Measurements from ENCODE around the gene CCDC201.
"Not testable (repeated sequence)": the region's sequence is repeated elsewhere in the genome, so short reads cannot be mapped to it uniquely, and the experiment has no call there.

CCDC201 gene

DNA sequence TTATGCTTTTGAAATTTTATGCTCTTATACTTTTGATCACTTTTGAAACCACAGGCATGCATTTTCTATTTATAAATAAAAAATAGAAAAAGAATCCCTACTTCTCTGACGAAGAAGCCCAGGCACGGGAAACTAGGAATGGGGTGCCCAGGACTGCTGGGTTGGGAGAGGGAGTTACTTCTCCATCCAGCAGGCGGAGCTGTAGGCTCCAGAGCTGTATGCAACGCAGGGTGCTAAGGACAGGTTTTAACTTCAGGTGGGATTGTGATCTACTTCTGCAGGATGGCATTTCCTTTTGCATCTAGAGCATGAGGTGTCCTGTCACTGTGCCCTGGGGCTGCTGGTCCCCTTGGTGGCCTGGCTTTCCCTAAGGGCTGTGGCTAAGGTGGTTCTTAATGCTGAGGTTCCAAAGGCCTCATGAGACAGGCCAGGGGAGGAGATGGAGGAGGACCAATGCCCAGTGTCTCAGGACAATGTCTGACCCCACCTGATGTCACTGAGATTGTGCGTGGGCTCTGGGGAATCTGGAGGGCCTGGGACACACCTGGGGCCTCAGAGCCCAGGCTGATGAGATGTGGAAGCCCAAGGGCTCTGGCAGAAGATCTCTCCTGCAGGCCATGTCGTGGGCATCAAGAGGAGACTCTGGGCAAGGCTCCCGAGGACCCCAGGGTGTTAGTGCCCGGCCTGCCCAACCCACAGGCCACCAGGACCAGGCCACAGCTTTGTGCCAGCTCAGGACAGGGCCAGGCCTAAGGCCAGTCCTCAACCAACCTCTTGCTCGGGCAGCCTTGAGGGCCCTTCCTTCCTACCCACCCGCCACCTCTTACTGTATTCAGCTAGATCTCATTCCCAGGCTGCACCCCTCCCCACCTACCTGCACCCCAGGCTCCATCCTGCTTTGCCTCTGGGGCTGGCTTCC is 507 bp downstream of the CCDC201 start:
- DNase-seq: no peak

DNA sequence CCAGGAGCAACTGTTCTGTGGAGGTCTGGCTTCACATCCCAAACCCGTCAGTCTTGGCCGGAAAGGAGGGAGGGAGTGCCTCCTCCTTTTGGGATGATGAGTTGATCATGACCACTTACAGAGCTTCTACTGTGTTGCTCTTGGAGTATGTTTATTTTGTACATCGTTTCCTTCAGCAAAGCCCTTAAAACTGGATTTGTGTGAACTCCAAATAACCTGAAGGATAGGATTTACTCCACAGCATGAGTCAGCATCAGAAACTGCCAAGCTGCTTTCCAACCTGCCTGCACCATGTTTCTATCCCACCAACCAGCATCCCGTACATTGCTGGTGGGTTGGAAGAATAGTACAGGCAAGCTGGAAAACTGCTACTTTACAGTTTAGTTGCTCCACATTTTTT is 3.5 kb downstream of the CCDC201 start:
- DNase-seq: no peak

DNA sequence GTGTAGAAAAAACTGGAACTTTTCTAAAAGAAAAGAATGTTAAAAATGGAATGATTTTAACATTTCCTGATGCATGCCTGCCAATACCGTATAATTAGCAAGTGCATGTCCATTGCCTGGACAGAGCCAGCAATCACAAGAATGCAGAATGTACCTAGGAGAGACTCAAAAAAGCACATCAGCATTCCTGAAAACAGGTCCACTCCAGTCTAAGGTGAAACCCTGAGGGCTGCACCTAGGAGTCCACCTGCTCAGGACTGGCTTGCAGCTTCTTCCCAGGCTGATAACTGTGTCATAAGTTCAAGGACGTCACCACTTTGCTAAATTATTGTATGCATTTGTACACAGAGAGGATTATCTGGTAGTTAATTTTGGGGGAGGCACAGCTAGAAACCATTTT is 5.4 kb downstream of the CCDC201 start:
- no peak for DNase-seq

- DNase-seq: no peak
Observed at GRCh38 chr7:45865594-45866410, 7.1 kb downstream of the CCDC201 start.

GRCh38 chr7:45863715-45864114 is 9.2 kb downstream of the CCDC201 start:
- no peak for DNase-seq

DNA sequence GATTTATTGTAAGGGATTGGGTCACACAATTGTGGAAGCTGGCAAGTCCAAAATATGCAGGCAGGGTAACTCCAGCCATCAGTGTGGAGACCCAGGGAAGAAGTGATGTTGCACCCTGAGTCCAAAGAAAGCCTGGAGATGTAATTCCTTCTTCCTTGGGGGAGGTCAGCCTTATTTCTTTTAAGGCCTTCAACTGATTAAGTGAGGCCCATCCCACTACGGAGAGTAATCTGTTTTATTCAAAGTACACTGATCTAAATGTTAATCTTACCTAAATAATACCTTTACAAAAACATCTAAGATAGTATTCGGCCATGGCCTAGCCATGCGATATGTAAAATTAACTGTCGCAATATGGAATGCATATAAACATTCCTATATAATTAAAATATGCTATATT is 16.0 kb downstream of the CCDC201 start:
- not testable (repeated sequence) for DNase-seq

- DNase-seq: not testable (repeated sequence)
Observed at GRCh38 chr7:45855680-45856079, 17.2 kb downstream of the CCDC201 start.

- DNase-seq: not testable (repeated sequence)
Observed at GRCh38 chr7:45853491-45853890, 19.4 kb downstream of the CCDC201 start.

DNA sequence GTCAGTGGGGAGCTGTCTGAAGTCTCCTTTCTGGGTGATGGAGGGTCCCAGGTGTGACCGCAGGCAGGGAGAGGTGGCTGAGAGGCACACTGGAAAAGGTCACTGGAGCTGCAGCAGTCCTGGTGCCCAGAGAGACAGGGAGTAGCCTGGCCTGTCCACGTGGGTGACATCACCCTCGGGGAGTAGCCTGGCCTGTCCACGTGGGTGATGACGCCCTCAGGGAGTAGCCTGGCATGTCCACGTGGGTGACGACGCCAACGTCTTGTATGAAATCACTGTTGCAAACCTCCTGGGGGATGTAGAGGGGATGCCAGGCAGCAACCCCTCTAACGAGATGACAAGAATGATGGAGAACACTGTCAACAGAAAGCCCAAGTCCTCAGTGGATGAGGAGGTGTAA is 19.9 kb downstream of the CCDC201 start:
- DNase-seq: not testable (repeated sequence)

GRCh38 chr7:45848734-45849133 is 24.1 kb downstream of the CCDC201 start:
- DNase-seq: not testable (repeated sequence)

GRCh38 chr7:45846536-45846935 is 26.3 kb downstream of the CCDC201 start:
- not testable (repeated sequence) for DNase-seq

DNA sequence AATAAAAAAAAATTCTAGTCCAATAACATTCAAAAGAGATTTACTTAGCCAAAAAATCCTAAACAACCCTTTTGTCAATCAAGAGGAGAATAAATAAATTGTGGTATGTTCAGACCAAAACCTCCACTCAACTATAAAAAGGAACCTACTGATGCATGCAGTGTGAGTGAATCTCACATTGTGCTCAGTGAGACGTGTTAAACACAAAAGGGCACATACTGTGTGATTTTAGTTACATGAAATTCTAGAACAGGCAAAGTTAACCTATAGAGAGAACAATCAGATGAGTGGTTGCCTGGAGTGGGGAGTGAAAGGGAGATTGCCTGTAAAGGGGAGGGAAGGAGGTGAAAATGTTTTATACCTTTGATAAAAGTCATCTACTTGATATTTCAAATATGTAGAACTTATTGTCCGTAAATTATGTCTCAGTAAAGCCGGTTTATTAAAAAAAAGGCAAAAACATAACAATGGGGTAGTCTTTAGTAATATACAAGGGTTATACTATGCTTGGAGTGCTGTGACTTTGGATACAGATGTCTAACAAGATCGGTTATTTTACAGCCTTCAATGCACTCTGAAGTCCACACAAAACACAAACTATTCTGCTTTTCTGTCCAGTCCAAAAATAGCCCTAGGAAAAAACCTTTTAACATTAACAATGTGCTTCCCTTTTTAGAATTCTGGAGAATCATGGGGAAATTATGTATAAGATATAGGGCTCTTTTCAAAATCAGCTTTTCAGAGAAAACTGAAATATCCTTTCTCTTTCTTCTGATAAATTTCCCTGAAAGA is 30.8 kb downstream of the CCDC201 start:
- DNase-seq: not testable (repeated sequence)

- not testable (repeated sequence) for DNase-seq
Observed at GRCh38 chr7:45838852-45839251, 34.0 kb downstream of the CCDC201 start.

- not testable (repeated sequence) for DNase-seq
Observed at GRCh38 chr7:45832433-45833177, 40.3 kb downstream of the CCDC201 start.

DNA sequence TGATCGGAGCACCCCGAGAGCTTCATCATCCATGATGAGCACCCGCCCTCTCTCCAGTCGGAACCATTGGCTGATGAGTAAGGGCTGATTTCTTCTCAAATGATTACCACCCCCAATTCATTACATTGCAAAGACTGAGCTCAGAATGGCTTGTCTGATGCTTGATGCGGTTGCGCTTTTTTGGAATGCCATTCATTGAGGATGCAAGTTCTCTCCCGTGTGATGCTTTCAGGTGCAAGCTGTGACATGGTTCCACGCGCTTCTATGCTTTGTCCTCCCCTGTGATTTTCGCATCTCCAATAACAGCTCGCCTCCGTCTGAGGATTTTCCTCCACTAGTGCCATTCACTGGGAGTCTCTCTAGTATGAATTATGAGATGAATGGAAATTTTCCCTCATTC is 43.0 kb downstream of the CCDC201 start:
- DNase-seq: not testable (repeated sequence)

GRCh38 chr7:45827731-45828130 is 45.2 kb downstream of the CCDC201 start:
- DNase-seq: not testable (repeated sequence)

- not testable (repeated sequence) for DNase-seq
Observed at GRCh38 chr7:45826550-45826949, 46.3 kb downstream of the CCDC201 start.

GRCh38 chr7:45818763-45819162 is 54.1 kb downstream of the CCDC201 start:
- DNase-seq: not testable (repeated sequence)

- DNase-seq: not testable (repeated sequence)
Observed at GRCh38 chr7:45817913-45818312, 55.0 kb downstream of the CCDC201 start.

- not testable (repeated sequence) for DNase-seq
Observed at GRCh38 chr7:45817016-45817415, 55.9 kb downstream of the CCDC201 start.

- DNase-seq: not testable (repeated sequence)
Observed at GRCh38 chr7:45814216-45815118, 58.4 kb downstream of the CCDC201 start.

Measured in activated gamma-delta T cell treated with Interleukin-2 at 50 U/mL for 16 hours (primary cell).